Neural progenitor cell (in vitro differentiated cells): Measurements from ENCODE around the gene ELAC2.

Experiments used
- EZH2 ChIP-seq: fragments of 200-600 bp; sonication (generic); IDR thresholded peaks from 2 replicates; pipeline ENCODE4 v1.6.1; 2017; ENCODE audit warnings: antibody characterized with exemption, mild to moderate bottlenecking, moderate library complexity
- TF ChIP-seq, protein P1 (sequence below): fragments of 200-600 bp; sonication (generic); IDR thresholded peaks from 2 replicates; pipeline ENCODE4 v1.5.1; 2017; ENCODE audit warnings: antibody characterized with exemption, mild to moderate bottlenecking

DNA sequence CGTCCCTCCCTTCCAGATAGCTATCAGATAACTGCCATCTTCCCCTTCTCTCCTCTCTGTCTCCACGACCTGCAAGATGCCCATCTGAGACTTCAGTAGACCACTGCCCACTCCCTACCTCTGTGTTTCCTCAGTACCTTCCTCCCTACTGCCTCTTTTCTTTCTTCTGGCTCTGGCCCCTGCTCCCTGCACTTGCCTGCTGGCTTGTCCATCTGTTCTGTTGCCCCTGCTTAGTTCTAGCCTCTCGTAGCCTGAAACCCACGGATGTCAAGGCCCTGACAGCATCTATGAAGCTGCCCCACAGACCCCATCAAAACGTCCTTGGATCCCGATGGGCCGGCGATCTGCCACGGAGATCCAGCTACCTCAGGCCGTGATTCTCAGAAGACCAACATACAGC lies 53.0 kb downstream of the ELAC2 start:
- TF ChIP-seq, protein P1, sequence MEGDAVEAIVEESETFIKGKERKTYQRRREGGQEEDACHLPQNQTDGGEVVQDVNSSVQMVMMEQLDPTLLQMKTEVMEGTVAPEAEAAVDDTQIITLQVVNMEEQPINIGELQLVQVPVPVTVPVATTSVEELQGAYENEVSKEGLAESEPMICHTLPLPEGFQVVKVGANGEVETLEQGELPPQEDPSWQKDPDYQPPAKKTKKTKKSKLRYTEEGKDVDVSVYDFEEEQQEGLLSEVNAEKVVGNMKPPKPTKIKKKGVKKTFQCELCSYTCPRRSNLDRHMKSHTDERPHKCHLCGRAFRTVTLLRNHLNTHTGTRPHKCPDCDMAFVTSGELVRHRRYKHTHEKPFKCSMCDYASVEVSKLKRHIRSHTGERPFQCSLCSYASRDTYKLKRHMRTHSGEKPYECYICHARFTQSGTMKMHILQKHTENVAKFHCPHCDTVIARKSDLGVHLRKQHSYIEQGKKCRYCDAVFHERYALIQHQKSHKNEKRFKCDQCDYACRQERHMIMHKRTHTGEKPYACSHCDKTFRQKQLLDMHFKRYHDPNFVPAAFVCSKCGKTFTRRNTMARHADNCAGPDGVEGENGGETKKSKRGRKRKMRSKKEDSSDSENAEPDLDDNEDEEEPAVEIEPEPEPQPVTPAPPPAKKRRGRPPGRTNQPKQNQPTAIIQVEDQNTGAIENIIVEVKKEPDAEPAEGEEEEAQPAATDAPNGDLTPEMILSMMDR = no peak
- TF ChIP-seq EZH2 = no peak
